NB4 (cell line): Measurements from ENCODE around the gene FDCSP.
A peak's percentile ranks its signal among the peaks of the same experiment; 100 is the strongest.

Experiments
- DNase-seq: peaks from one replicate; pipeline ENCODE4 v3.0.0; 2010; ENCODE audit warnings: low read depth
- H3K4me3 ChIP-seq: one replicate; pipeline ENCODE4 v1.5.1; 2011; ENCODE audit warnings: mild to moderate bottlenecking, low read depth, low read length, moderate library complexity
- MYC ChIP-seq: IDR thresholded peaks from 2 replicates; pipeline ENCODE4 v1.6.1; 2011; ENCODE audit warnings: low read depth, low read length
- POLR2A ChIP-seq: IDR thresholded peaks from 2 replicates; pipeline ENCODE4 v1.6.1; 2011; ENCODE audit warnings: mild to moderate bottlenecking; ENCODE audit not compliant: insufficient read length; ENCODE audit errors: extremely low read depth
- TF ChIP-seq, protein P1 (sequence below): IDR thresholded peaks from one replicate; pipeline ENCODE4 v1.5.1; 2012; ENCODE audit warnings: low read depth, low read length
- TF ChIP-seq, protein P2 (sequence below): IDR thresholded peaks from 2 replicates; pipeline ENCODE4 v1.6.1; 2011; ENCODE audit warnings: low read depth, low read length

Gene FDCSP

DNA sequence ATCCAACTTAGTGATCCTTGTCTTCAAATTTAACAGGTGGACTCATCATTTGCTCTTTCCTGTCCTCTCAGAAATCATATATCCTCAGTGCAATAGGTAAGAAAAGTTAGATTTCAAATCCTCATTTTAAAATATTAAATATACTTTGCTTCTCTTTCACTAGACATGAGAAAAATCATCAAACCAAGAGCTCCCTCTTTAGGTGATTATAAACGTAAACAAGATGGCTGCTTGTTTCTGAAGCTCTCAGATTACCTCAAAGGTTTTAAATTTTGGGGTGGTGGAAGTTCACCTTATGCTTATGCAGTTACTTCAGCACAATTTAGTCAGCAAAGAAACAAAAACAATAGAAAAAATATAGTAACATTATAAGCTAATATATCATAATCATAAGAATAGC, 43.8 kb downstream of the FDCSP start:
- DNase-seq, result peak; percentile 15
- TF ChIP-seq POLR2A, result no peak
- TF ChIP-seq, protein P1, sequence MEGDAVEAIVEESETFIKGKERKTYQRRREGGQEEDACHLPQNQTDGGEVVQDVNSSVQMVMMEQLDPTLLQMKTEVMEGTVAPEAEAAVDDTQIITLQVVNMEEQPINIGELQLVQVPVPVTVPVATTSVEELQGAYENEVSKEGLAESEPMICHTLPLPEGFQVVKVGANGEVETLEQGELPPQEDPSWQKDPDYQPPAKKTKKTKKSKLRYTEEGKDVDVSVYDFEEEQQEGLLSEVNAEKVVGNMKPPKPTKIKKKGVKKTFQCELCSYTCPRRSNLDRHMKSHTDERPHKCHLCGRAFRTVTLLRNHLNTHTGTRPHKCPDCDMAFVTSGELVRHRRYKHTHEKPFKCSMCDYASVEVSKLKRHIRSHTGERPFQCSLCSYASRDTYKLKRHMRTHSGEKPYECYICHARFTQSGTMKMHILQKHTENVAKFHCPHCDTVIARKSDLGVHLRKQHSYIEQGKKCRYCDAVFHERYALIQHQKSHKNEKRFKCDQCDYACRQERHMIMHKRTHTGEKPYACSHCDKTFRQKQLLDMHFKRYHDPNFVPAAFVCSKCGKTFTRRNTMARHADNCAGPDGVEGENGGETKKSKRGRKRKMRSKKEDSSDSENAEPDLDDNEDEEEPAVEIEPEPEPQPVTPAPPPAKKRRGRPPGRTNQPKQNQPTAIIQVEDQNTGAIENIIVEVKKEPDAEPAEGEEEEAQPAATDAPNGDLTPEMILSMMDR, result peak; percentile 2
- no peak overlapping the region for H3K4me3 ChIP-seq

DNA sequence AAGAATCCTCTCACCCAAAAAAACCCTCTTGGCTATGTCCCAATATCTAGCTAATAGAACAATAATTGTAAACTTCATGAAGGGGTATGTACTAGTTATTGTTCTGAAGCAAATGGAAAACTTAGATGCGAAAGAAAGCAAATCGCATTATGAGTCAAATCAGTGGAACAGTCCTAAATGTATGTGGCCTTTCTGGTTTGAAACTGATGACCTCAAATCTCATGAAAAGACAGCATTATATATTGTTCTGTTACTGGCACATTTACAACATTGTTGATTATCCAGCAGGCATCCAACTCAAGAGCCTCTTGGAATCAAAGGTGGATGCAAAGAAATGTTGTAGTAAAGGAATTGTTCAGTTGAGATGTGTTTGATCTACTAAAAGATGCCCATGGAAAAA, 51.2 kb downstream of the FDCSP start:
- no peak for DNase-seq

DNA sequence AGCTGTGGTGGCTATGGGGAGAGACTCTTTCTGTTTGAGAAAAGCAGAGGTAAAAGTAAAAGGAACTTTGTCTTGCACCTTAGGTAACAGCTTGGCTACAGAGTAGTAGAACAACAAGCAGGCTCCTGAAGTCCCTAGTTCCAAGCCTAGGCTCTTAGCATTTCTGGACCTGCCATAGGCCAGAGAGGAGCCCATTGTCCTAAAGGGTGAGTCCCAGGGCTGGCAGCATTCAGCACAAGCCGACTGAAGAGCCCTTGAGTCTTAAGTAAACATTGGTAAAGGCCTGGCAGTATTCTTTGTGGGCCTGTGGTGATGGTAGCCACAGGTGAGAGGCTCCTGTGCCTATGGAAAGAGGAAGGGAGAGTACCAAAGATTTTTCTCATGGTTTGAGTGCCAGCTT, 54.6 kb downstream of the FDCSP start:
- TF ChIP-seq, protein P2, sequence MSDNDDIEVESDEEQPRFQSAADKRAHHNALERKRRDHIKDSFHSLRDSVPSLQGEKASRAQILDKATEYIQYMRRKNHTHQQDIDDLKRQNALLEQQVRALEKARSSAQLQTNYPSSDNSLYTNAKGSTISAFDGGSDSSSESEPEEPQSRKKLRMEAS, result no peak
- TF ChIP-seq, protein P1, result no peak
- DNase-seq, result no peak
- H3K4me3 ChIP-seq, result no peak overlapping the region

More for the DNA sequence above, 51.2 kb downstream of the FDCSP start:
- TF ChIP-seq MYC, result no peak
- no peak for TF ChIP-seq POLR2A
- TF ChIP-seq, protein P1, result no peak
- TF ChIP-seq, protein P2, result no peak
- H3K4me3 ChIP-seq, result no peak overlapping the region
